NCI-H2227 (cell line): ENCODE data around the gene LBP.
"Not testable (repeated sequence)": the region's sequence is repeated elsewhere in the genome, so short reads cannot be mapped to it uniquely, and the experiment has no call there.

Source experiments
- DNase-seq: peaks from one replicate; lab custom pipeline; 2025; ENCODE audit not compliant: unreplicated experiment; lab: John Stamatoyannopoulos, UW

Gene LBP

DNA sequence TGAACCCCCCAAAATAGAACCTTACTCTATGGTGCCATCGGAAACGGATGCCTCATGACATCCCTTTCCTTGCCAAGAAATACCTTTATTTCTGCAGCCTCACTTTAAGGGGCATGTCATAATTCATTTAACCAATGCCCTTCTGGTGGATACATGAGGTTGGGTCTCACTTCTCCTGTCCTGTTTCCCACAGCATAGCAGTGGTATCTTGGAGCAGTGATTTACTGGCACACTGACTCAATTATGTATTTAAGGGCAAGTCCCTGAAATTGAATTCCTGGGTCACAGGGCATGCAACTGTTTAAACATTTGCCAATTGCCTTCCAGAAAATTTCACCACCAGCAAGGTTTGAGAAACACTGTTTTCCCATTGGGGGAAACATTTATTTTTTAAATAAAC is 639 bp upstream of the LBP start:
- no peak for DNase-seq

DNA sequence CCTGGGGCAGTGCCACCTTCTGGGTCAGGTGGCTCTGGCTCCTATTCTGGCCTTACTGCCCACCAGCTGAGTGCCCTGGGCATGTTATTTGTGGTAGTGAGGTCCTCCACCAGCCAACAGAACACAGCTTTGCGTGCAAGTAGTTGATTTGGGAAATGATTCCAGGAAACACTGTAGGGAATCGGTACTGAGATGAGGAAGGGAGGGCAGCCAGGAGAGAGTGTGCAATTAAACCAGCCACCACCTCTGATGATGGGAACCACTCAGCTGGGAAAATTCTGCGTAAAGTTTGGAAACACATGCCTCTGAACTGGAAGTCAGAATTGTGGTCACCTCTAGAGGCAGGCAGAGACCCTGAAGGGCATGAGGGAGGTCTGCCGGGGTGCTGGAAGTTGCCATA is 459 bp downstream of the LBP start:
- no peak for DNase-seq

- no peak for DNase-seq
These were observed 3.6 kb downstream of the LBP start for GRCh38 chr20:38349856-38350255.

DNA sequence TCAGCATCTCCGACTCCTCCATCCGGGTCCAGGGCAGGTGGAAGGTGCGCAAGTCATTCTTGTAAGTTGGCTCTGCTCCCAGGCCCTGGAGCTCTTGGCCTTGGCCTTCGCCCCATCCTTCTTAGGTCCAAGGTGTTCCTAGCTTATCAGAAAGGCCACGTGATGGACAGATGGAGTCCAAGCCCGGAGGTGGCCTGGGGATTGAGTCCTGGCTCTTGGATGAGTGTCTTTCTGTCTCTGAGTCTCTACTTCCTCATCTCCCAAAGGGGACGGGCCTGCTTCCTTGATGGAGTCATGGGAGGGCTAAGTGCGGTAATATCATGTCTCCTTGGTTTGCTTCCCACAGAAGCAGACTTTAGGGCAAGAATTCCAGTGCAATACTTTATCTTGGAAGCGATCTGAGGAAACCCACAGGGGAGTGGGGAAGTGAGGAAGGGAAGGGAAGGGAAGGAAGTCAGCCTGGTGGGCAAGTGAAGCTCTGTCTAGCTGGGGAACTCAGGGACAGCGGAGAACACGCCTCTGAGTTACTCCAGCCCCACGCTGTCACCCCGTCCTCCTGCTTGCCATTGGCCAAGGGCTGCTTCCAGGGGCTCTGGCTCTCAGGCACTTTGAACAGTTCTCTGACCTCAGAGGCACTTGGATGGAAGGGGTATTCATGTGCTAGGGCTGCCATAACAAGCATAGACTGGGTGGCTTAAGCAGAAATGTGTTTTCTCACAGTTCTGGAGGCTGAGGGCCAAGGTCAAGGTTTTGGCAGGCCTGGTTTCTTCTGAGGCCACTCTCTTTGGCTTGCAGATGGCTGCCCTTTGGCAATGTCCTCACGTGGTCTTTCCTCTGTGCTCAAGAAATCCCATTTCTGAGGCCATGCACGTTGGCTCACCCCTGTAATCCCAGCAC is 4.8 kb downstream of the LBP start:
- DNase-seq = no peak

GRCh38 chr20:38353316-38353715 is 7.0 kb downstream of the LBP start:
- DNase-seq = no peak

- no peak for DNase-seq
These were observed 7.9 kb downstream of the LBP start for GRCh38 chr20:38354227-38354626.

- no peak for DNase-seq
These were observed 9.1 kb downstream of the LBP start for GRCh38 chr20:38355161-38356012.

DNA sequence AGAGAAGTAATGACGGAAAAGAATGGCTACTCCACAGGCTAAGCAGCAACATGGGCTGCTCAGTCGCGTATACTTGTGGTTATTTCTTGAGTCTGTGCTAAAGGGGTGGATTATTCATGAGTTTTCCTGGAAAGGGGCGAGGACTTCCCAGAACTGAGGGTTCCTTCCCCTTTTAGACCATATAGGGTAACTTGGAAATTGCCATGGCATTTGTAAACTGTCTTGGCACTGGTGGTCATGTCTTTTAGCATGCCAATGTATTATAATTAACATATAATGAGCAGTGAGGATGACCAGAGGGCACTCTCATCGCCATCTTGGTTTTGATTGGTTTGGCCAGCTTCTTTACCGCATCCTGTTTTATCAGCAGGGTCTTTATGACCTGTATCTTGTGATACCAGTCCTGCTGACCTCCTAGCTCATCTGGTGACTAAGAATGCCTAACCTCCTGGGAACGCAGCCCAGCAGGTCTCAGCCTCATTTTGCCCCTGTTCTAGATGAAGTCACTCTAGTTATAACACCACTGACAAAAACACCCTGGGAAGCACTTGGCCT is 11.4 kb downstream of the LBP start:
- DNase-seq = no peak

GRCh38 chr20:38358556-38358955 is 12.3 kb downstream of the LBP start:
- no peak for DNase-seq

DNA sequence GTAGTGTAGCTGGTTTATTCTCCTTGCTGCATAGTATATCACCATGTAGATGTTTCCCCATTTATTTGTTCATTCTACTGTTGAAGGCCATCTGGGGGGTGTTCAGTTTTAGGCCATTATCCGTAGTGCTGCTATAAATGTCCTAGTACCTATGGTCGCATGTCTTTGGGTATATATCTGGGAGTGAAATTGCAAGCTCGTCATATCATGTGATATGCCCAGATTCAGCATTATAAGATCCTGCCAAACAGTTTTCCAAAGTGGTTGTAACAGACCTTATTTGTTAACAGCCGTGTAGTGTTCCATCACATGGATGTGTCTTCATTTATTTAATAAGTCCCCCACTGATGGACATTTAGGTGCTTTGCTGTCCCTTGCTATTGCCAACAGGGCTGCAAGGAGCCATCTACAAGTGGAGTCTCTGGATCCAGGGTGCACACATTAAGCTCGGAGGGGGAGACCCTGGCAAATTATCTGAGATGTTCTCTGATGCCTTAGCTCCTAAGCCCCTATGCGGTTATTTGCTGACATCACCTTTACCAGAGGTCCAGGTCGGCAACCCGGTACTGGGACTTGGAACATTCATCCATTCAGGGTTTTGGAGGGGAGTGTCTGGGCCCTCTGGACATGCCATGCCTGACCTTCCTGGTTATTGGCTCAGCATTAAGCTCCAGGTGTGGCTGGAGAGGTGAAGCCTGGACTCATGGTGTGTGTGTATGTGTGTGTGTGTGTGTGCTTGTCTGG is 16.9 kb downstream of the LBP start:
- DNase-seq = no peak

DNA sequence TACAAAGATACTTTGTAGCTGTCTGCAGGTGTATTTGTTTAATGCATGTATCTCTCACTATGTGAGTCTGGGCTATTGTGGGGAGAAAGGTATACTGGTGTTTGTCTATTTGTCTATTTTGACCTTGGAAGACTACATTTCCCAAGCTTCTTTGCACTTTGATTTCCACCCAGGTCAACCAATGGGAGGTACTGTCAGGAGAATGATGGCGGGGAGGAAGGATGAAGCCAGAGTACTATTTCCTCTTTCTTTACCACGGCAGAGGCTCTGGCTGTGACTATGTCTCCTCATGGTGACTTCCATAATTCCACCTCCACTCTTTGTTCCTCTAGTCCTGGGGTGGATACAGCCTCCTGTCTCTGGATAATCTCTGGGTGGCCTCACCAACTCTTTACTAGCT is 23.1 kb downstream of the LBP start:
- peak; percentile 46 for DNase-seq

DNA sequence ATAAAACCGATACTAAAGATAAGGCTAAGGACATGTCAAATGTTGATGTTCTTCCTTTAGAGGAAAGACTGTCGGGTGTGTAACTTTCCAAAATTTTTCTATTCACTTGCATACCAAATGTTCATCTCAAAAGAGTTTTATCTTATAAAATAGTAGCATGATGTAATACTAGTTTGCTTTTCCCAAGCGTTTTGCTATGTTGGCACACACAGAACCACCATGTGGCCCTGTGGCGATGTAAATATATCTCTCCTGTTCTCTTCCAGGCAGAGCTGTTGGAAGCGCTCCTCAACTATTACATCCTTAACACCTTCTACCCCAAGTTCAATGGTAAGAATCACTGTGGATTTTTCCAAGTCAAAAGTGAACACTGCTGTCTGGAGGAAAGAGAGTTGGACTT is 26.5 kb downstream of the LBP start:
- no peak for DNase-seq

- no peak for DNase-seq
These were observed 27.1 kb downstream of the LBP start for GRCh38 chr20:38373231-38373867.

DNA sequence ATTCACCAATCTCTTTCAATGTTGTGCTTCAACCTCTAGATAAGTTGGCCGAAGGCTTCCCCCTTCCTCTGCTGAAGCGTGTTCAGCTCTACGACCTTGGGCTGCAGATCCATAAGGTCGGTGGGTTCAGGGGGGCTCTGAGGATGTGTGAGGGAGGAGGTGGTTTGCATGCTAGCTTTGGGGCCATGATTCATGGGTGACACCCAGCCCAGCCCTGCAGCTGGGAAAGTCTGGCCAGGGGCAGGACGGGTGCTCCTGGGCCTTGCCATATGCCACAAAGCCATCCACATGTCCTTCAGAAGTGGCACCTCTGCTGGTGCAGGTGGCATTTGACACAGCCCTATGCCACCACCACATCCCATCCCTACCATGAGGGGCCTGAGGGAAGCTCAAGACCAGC is 27.6 kb downstream of the LBP start:
- DNase-seq = no peak

DNA sequence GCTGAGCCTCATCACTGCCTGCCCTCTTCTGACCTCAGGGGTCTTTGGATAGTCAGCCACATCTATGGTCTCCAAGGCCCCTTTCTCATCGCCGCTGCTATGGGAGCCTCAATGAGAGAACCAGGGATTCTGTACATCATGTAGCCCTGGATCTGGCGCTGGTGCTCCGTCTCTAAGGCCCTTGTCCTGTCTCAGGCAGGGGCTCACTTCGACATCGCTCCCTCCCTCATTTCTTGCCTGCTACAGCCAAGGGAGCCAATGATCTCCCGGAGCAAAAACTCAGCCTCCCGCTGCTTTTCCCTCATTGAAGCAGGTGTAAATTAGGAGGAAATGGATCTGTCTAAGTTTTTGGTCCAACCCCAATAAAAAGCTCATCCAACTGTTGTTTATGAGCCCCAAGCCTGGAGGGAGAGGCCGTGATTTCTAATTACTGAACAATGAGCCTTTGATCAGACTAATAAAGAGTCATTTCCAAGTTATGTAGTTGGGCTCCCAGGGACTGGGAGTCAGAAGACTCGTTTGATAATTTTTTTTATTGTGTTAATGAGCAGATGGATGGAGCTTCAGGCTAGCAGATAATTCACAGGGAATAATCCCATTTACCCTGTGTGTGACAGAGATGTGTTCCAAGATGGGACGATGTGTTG is 30.9 kb downstream of the LBP start:
- no peak for DNase-seq

DNA sequence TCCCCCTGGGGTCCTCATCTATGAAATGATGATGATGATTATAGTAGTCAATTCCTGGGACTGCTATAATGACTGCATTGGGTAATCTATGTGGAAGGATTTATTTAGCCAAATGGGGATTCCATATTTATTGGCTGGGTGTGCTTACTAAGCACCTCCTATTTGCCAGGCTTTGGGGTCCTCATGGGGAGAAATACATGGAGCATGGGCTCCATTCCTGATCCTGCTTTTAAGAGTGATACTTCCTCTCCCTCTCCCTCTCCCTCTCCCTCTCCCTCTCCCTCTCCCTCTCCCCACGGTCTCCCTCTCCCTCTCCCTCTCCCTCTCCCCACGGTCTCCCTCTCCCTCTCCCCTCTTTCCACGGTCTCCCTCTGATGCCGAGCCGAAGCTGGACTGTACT is 31.6 kb downstream of the LBP start:
- DNase-seq = not testable (repeated sequence)

DNA sequence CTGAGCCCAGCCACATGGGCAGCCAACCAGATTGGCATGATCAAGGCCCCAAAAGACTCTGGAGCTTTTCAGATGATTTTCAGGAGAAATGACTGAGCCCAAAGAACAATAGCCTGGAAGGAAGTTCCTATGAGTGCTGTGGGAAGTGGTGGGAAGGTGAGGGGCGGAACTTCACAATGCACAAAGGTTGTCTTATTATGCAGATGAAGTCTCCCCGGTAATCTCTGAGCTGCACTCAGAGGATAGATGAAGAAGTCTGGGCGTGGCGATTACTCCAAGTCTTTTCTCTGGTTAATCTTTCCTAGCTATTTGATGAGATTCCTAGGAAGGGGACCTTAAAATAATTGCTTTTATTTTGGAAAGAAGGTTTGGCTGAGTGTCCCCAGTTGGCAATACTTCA is 36.9 kb downstream of the LBP start:
- no peak for DNase-seq

DNA sequence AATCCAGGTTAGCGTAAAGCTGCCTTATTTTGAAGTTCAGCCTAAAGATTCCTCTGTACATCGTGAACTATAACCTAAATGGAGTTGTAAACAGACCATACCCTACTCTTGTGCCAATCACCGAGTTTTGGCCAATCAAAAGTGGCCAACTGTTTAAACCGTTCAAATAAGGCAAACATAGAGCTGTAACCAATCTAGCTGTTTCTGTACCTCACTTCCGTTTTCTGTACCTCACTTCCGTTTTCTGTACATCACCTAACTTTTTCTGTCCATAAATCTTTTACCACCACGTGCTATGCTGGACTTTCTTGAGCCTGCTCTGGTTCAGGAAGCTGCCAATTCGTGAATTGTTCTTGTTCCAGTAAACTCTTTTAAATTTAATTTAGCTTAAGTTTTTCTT is 39.7 kb downstream of the LBP start:
- DNase-seq = no peak

DNA sequence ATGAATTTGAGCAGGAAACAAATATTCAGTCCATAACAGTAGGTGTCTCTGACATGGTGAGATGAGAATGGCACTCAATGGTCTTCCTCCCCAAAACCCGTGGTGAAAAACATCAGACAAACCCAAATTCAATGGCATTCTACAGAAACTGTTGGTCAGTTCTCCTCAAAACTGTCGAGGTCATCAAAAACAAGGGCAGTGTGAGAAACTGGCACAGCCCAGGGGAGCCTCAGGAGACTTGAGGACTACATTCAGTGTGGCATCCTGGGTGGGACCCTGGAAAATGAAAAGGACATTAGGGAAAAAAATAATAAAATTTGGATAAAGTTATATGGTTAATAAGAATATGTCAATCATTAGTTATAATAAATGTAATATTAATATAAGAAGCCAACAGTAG is 40.6 kb downstream of the LBP start:
- DNase-seq = no peak

DNA sequence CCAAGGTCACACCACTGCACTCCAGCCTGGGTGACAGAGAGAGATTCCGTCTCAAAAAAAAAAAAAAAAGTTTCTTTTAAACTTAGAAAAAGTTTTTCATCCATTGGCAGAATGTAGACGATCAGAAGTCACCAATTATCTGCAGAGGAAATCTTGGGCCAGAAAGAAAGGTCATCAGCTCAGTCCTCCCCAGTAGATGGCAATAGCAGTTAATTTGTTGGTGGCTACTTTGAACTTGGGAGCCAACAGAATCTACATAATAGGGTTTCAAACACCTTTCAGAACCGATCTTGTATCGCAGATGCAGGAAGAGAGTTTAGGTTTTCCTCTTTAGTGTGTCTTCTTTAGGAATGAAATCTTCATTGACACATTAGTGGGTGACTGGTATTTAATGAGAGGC is 41.7 kb downstream of the LBP start:
- DNase-seq = no peak
